Mammary epithelial cell (primary cell): Measurements from ENCODE around the gene SFMBT2.

Experiments used
- EZH2 ChIP-seq: IDR thresholded peaks from 2 replicates; pipeline ENCODE4 v1.6.1; 2012; ENCODE audit warnings: low read length, inconsistent platforms, borderline replicate concordance
- TF ChIP-seq, protein P1 (sequence below), 2 donors: IDR thresholded peaks in 1 of 2; conservative IDR thresholded peaks in 1 of 2; 2 replicates each; pipeline ENCODE4 v1.5.1; 2011 to 2012; ENCODE audit warnings: inconsistent platforms in 2 of 2, low read length in 2 of 2, mild to moderate bottlenecking in 2 of 2, control low read depth in 1 of 2, low read depth in 1 of 2; ENCODE audit not compliant: insufficient read depth in 1 of 2; ENCODE audit errors: extremely low read depth in 1 of 2

DNA sequence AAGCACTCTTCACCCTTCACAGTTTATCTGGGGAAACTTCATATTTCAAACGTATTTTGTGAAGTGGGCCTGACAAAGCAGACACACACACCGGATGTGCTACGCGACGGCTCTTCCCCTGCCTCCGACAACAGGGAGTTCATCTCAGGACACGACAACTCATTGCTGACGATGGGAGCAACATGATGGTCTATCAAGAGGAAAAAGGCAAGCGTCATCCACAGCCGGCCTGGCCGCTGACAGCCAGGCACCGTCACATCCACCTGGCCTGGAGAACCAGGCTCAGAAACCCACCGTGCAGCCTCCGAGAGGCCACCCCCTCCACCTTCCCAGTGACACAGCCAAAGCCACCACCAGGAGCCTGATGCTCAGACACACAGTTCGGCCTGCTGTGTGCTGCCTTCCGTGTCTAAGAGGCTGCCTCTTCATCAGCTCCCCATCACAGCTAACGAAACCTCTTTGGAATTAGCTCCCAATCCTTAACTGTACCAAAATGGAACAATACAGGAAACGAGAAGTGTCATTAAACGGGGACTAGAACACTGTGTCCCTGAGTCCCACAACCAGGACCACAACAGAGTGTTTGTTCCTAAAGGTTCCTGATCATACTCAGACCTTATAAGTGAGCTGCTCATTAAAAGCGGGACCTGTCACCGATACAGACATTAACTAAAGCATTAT, 76.7 kb downstream of the SFMBT2 start:
- TF ChIP-seq, protein P1, sequence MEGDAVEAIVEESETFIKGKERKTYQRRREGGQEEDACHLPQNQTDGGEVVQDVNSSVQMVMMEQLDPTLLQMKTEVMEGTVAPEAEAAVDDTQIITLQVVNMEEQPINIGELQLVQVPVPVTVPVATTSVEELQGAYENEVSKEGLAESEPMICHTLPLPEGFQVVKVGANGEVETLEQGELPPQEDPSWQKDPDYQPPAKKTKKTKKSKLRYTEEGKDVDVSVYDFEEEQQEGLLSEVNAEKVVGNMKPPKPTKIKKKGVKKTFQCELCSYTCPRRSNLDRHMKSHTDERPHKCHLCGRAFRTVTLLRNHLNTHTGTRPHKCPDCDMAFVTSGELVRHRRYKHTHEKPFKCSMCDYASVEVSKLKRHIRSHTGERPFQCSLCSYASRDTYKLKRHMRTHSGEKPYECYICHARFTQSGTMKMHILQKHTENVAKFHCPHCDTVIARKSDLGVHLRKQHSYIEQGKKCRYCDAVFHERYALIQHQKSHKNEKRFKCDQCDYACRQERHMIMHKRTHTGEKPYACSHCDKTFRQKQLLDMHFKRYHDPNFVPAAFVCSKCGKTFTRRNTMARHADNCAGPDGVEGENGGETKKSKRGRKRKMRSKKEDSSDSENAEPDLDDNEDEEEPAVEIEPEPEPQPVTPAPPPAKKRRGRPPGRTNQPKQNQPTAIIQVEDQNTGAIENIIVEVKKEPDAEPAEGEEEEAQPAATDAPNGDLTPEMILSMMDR (conservative IDR thresholded peaks at IDR 0.05 in 1 of 2, IDR thresholded peaks at IDR 0.05 in 1 of 2; ENCODE audit: extremely low read depth in 1 of 2, insufficient read depth in 1 of 2, low read depth in 1 of 2, low read length in 2 of 2): no peak
- TF ChIP-seq EZH2: no peak
